Loucy (cell line): ENCODE results near the gene COL5A1.

Experiments
- H2AFZ ChIP-seq: fragments of 200-600 bp; sonication (generic); 2 replicates; pipeline ENCODE4 v1.6.0; 2016; ENCODE audit warnings: antibody characterized with exemption, mild to moderate bottlenecking, low read length, moderate library complexity
- H3F3A ChIP-seq: fragments of 200-600 bp; 2 replicates; pipeline ENCODE4 v1.6.0; 2016; ENCODE audit warnings: antibody characterized with exemption, low read depth, mild to moderate bottlenecking
- H3K27me3 ChIP-seq: fragments of 200-600 bp; sonication (generic); 2 replicates; pipeline ENCODE4 v1.6.1; 2014; ENCODE audit warnings: low read length, mild to moderate bottlenecking; ENCODE audit not compliant: insufficient read depth, poor library complexity, severe bottlenecking
- H3K36me3 ChIP-seq: fragments of 200-600 bp; sonication (generic); 2 replicates; pipeline ENCODE4 v1.6.1; 2016; ENCODE audit warnings: low read length; ENCODE audit not compliant: insufficient read depth
- H3K4me1 ChIP-seq: fragments of 200-600 bp; sonication (generic); 2 replicates; pipeline ENCODE4 v1.5.1; 2014; ENCODE audit warnings: low read length, mild to moderate bottlenecking; ENCODE audit not compliant: insufficient read depth, poor library complexity, severe bottlenecking
- H3K4me2 ChIP-seq: fragments of 200-600 bp; sonication (generic); 2 replicates; pipeline ENCODE4 v1.6.0; 2014; ENCODE audit warnings: antibody characterized with exemption, low read length, low read depth, mild to moderate bottlenecking; ENCODE audit not compliant: poor library complexity, severe bottlenecking
- H3K4me3 ChIP-seq: fragments of 200-600 bp; sonication (generic); 2 replicates; pipeline ENCODE4 v1.5.1; 2014; ENCODE audit warnings: low read length, mild to moderate bottlenecking, mixed read lengths; ENCODE audit not compliant: poor library complexity, severe bottlenecking
- H3K79me2 ChIP-seq: fragments of 200-600 bp; sonication (generic); 2 replicates; pipeline ENCODE4 v1.6.1; 2014; ENCODE audit warnings: low read length; ENCODE audit not compliant: insufficient read depth
- H3K9ac ChIP-seq: fragments of 200-600 bp; sonication (generic); 2 replicates; pipeline ENCODE4 v1.6.0; 2014; ENCODE audit warnings: mild to moderate bottlenecking, low read depth, low read length, moderate library complexity; ENCODE audit not compliant: poor library complexity, severe bottlenecking
- H3K9me2 ChIP-seq: fragments of 200-600 bp; sonication (generic); replicated peaks from 2 replicates; pipeline ENCODE4 v1.6.1; 2016; ENCODE audit warnings: low read depth, low read length, mixed read lengths
- H3K9me3 ChIP-seq: fragments of 200-600 bp; sonication (generic); 2 replicates; pipeline ENCODE4 v1.6.1; 2014; ENCODE audit warnings: mild to moderate bottlenecking, antibody characterized with exemption, low read length, low read depth; ENCODE audit not compliant: insufficient read depth
- H4K20me1 ChIP-seq: fragments of 200-600 bp; sonication (generic); 2 replicates; pipeline ENCODE4 v1.6.0; 2014; ENCODE audit warnings: antibody characterized with exemption, low read length, mild to moderate bottlenecking; ENCODE audit not compliant: insufficient read depth, poor library complexity, severe bottlenecking
- CTCF ChIP-seq: fragments of 200-600 bp; sonication (generic); conservative IDR thresholded peaks from 2 replicates; pipeline ENCODE4 v1.5.1; 2014; ENCODE audit warnings: mild to moderate bottlenecking, antibody characterized with exemption, low read length
- EZH2phosphoT487 ChIP-seq: fragments of 200-600 bp; IDR thresholded peaks from 2 replicates; pipeline ENCODE4 v1.6.1; 2018; ENCODE audit warnings: antibody characterized with exemption, mild to moderate bottlenecking, moderate library complexity, borderline replicate concordance

The COL5A1 gene

GRCh38 chr9:134841180-134841904 is 199.7 kb downstream of the COL5A1 start:
- Histone ChIP-seq H3K27me3 (no peaks in the 10 kb centered on the region), H2AFZ (no peak overlapping the region), H3K4me1 (no peaks in the 10 kb centered on the region), H3K9me2 (no peaks in the 10 kb centered on the region), H3K4me3 (no peak overlapping the region), H4K20me1 (no peaks in the 10 kb centered on the region), H3K36me3 (no peaks in the 10 kb centered on the region), H3K9me3 (no peaks in the 10 kb centered on the region), H3F3A (no peaks in the 10 kb centered on the region), H3K9ac (no peak overlapping the region), H3K4me2 (no peak overlapping the region), H3K79me2 (no peaks in the 10 kb centered on the region)
- no peak for TF ChIP-seq CTCF
- TF ChIP-seq EZH2phosphoT487: no peak

DNA sequence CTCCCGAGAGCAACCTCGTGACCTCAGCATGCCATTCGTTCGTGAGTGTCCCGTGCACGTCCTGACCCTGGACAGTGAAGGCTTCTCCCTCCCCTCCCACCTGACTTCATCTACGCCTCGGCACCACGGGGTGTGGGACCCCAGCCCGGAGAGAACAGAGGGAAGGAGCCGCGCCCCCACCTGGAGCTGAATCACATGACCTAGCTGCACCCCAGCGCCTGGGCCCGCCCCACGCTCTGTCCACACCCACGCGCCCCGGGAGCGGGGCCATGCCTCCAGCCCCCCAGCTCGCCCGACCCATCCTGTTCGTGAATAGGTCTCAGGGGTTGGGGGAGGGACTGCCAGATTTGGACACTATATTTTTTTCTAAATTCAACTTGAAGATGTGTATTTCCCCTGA is 200.7 kb downstream of the COL5A1 start:
- no peaks in the 10 kb centered on the region for H3K4me1 ChIP-seq
- no peak overlapping the region for H3K4me2 ChIP-seq
- H3K9me3 ChIP-seq: no peaks in the 10 kb centered on the region
- no peak overlapping the region for H3K4me3 ChIP-seq
- H3F3A ChIP-seq: no peaks in the 10 kb centered on the region
- no peaks in the 10 kb centered on the region for H4K20me1 ChIP-seq
- H3K36me3 ChIP-seq: no peaks in the 10 kb centered on the region
- no peak overlapping the region for H3K9ac ChIP-seq
- no peaks in the 10 kb centered on the region for H3K9me2 ChIP-seq
- H3K27me3 ChIP-seq: no peaks in the 10 kb centered on the region
- TF ChIP-seq CTCF: no peak
- TF ChIP-seq EZH2phosphoT487: no peak
- no peaks in the 10 kb centered on the region for H3K79me2 ChIP-seq
- no peak overlapping the region for H2AFZ ChIP-seq

GRCh38 chr9:134843740-134844139 is 202.1 kb downstream of the COL5A1 start:
- Histone ChIP-seq H3F3A (no peaks in the 10 kb centered on the region), H4K20me1 (no peaks in the 10 kb centered on the region), H3K4me2 (no peak overlapping the region), H3K4me1 (no peaks in the 10 kb centered on the region), H2AFZ (no peak overlapping the region), H3K4me3 (no peak overlapping the region), H3K27me3 (no peaks in the 10 kb centered on the region), H3K36me3 (no peaks in the 10 kb centered on the region), H3K9me3 (peaks cover 5% of the 10 kb centered on the region; the same call in 1 of the 2 replicates), H3K9ac (no peak overlapping the region), H3K79me2 (no peaks in the 10 kb centered on the region), H3K9me2 (no peaks in the 10 kb centered on the region)
- TF ChIP-seq EZH2phosphoT487 (no peak), CTCF (no peak)
